Measurements from ENCODE around the gene ZRSR2. TPM values are rescaled to one million over a fixed set of nuclear protein-coding genes. Genes with fewer than 3 reads are reported as not detected.

The ZRSR2 gene
- total RNA-seq, 1 donor, result 2.9 TPM

DNA sequence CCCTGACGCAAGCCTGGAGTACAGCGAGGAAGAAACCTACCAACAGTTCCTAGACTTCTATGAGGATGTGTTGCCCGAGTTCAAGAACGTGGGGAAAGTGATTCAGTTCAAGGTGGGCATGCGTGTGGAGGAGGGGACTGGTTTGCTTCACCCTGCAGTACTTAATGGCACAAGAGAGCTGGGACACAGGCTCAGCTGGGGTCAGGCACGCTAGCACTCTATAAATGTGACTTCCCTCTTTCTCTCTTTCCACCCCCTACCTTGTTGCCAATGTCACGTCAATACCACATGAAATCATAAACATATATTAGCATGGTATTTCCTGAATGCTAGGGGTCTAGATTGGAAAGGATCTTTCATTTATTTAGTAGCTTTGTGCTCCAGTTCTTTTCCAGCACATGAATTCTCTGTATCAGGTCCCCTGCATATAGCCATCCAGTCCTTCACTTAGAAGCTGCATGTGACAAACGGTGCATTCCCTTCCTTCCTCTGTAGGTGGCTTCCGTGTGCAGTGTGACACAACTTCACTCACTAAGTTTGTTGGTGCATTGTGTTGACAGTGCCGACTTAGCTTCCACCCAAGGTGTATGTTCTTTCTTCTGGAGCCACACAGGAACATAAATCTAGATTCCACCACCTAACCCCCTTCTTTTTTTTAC is 25.6 kb downstream of the ZRSR2 start:
- peaks cover 4% of the 10 kb centered on the region for H4K20me1 ChIP-seq (ENCODE audit: insufficient read depth, low read length)
- no peaks in the 10 kb centered on the region for H3K4me1 ChIP-seq (ENCODE audit: insufficient read depth, low read length)
- DNase-seq (ENCODE audit: insufficient read length, low spot score, missing footprints), result no peak
- TF ChIP-seq, protein P1, sequence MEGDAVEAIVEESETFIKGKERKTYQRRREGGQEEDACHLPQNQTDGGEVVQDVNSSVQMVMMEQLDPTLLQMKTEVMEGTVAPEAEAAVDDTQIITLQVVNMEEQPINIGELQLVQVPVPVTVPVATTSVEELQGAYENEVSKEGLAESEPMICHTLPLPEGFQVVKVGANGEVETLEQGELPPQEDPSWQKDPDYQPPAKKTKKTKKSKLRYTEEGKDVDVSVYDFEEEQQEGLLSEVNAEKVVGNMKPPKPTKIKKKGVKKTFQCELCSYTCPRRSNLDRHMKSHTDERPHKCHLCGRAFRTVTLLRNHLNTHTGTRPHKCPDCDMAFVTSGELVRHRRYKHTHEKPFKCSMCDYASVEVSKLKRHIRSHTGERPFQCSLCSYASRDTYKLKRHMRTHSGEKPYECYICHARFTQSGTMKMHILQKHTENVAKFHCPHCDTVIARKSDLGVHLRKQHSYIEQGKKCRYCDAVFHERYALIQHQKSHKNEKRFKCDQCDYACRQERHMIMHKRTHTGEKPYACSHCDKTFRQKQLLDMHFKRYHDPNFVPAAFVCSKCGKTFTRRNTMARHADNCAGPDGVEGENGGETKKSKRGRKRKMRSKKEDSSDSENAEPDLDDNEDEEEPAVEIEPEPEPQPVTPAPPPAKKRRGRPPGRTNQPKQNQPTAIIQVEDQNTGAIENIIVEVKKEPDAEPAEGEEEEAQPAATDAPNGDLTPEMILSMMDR (IDR thresholded peaks at IDR 0.05; ENCODE audit: extremely low read depth, low read depth, low read length), result peak; percentile 26
- H2AFZ ChIP-seq (ENCODE audit: low read length), result no peak overlapping the region
- no peaks in the 10 kb centered on the region for H3K9me3 ChIP-seq (ENCODE audit: low read depth, low read length)
- no peaks in the 10 kb centered on the region for H3K27me3 ChIP-seq (ENCODE audit: insufficient read depth, low read length)
- peaks cover 42% of the 10 kb centered on the region for H3K36me3 ChIP-seq (ENCODE audit: insufficient read depth, low read length)
- no peaks in the 10 kb centered on the region for H3K79me2 ChIP-seq (ENCODE audit: insufficient read depth, low read length)
- no peak overlapping the region for H3K4me2 ChIP-seq (ENCODE audit: insufficient read depth, low read length)
- H3K4me3 ChIP-seq (ENCODE audit: insufficient read depth, low read length), result no peak overlapping the region
- no peak overlapping the region for H3K27ac ChIP-seq (ENCODE audit: low read depth, low read length)

DNA sequence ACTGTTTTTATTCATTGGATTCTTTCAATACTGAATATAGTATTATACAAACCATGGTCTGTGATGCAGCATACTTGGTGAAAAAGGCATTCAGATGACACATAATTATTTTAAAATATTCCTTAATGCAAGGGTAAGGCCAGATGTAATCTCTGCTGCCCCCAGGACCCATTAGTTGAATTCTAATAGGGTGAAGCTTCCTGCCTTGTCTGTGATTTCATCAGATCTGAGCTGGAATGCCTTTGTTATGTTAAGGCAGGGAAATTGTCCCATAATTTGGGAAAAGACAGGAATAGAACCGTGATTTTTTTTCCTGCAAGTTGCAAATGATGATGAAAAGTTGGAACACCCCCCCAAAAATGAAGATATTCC is 26.1 kb downstream of the ZRSR2 start:
- H3K4me2 ChIP-seq (ENCODE audit: insufficient read depth, low read length), result no peak overlapping the region
- no peak overlapping the region for H3K4me3 ChIP-seq (ENCODE audit: insufficient read depth, low read length)
- no peaks in the 10 kb centered on the region for H3K9me3 ChIP-seq (ENCODE audit: low read depth, low read length)
- peaks cover 45% of the 10 kb centered on the region for H3K36me3 ChIP-seq (ENCODE audit: insufficient read depth, low read length)
- no peaks in the 10 kb centered on the region for H3K4me1 ChIP-seq (ENCODE audit: insufficient read depth, low read length)
- H2AFZ ChIP-seq (ENCODE audit: low read length), result no peak overlapping the region
- H3K79me2 ChIP-seq (ENCODE audit: insufficient read depth, low read length), result no peaks in the 10 kb centered on the region
- no peak overlapping the region for H3K27ac ChIP-seq (ENCODE audit: low read depth, low read length)
- TF ChIP-seq, protein P1 (IDR thresholded peaks at IDR 0.05; ENCODE audit: extremely low read depth, low read depth, low read length), result no peak
- peaks cover 7% of the 10 kb centered on the region for H4K20me1 ChIP-seq (ENCODE audit: insufficient read depth, low read length)
- DNase-seq (ENCODE audit: insufficient read length, low spot score, missing footprints), result no peak
- H3K27me3 ChIP-seq (ENCODE audit: insufficient read depth, low read length), result no peaks in the 10 kb centered on the region

DNA sequence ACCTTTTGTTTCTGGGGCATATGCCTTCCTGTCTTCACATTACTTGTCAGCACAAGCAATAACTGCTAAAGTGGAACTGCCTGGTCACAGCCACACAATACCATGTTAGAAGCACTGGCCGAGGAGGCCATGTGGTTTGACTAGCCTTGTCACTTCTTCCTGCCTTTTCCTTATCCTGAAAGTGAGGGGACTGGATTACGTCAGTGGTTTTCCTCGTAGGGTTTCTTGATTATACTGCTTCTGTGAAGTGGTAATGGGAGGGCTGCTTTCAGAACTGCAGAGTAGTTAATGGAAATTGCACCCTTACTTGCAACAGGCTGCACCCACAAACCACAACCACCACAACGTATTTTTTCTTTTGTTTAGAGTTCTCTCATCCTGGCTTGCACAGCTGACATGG is 26.6 kb downstream of the ZRSR2 start:
- DNase-seq (ENCODE audit: insufficient read length, low spot score, missing footprints), result no peak
- H3K4me2 ChIP-seq (ENCODE audit: insufficient read depth, low read length), result no peak overlapping the region
- no peak overlapping the region for H2AFZ ChIP-seq (ENCODE audit: low read length)
- no peaks in the 10 kb centered on the region for H3K27me3 ChIP-seq (ENCODE audit: insufficient read depth, low read length)
- no peaks in the 10 kb centered on the region for H3K4me1 ChIP-seq (ENCODE audit: insufficient read depth, low read length)
- H3K4me3 ChIP-seq (ENCODE audit: insufficient read depth, low read length), result no peak overlapping the region
- TF ChIP-seq, protein P1 (IDR thresholded peaks at IDR 0.05; ENCODE audit: extremely low read depth, low read depth, low read length), result no peak
- H3K79me2 ChIP-seq (ENCODE audit: insufficient read depth, low read length), result no peaks in the 10 kb centered on the region
- peaks cover 7% of the 10 kb centered on the region for H4K20me1 ChIP-seq (ENCODE audit: insufficient read depth, low read length)
- peaks cover 48% of the 10 kb centered on the region for H3K36me3 ChIP-seq (ENCODE audit: insufficient read depth, low read length)
- H3K9me3 ChIP-seq (ENCODE audit: low read depth, low read length), result no peaks in the 10 kb centered on the region
- H3K27ac ChIP-seq (ENCODE audit: low read depth, low read length), result no peak overlapping the region

DNA sequence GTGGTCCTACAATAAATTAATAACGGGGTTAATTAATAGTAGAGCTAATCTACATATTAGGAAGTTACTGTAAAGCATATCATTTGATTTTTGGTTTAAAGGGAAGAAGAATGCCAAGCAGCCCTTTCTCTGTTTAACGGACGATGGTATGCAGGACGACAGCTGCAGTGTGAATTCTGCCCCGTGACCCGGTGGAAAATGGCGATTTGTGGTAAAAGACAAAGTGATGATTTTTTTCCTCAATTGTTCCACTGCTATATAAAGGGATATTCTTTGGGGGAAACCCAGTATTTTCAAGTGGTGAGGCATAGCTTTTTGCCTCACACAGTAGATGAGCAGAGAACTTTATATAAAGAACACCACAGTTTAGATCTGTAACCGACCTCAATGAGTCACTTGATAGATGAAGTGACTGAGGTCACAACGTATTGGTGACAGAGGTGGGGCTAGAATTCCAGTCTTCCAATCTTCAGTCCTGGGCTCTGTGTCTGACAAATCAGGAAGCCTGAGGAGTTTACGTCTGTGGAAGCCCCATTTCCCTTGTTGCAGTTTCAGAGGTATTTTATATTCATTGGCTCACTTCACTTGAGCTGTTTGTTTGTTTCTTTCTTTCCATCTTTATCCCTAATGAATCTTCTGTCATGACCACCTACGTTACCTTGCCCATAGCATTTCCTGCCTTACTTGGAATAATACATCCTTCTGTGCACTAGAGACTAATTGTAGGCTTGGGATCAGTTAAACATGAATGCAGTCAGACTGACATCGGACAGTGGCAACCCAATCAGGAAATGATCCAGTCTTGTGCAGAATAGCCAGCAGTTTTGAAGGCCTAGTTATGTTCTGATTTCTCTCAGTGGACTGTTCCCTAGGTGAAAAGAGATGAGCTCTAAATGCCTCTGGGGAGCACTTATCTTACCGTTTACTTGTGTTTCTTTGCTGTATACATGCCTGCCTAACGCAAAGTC is 30.1 kb downstream of the ZRSR2 start:
- Histone ChIP-seq H3K4me2 (ENCODE audit: insufficient read depth, low read length) (no peak overlapping the region), H3K79me2 (ENCODE audit: insufficient read depth, low read length) (no peaks in the 10 kb centered on the region), H2AFZ (ENCODE audit: low read length) (no peak overlapping the region), H3K27ac (ENCODE audit: low read depth, low read length) (no peak overlapping the region), H3K36me3 (ENCODE audit: insufficient read depth, low read length) (peaks cover 43% of the 10 kb centered on the region), H3K9me3 (ENCODE audit: low read depth, low read length) (no peaks in the 10 kb centered on the region), H3K27me3 (ENCODE audit: insufficient read depth, low read length) (no peaks in the 10 kb centered on the region), H3K4me3 (ENCODE audit: insufficient read depth, low read length) (no peak overlapping the region), H3K4me1 (ENCODE audit: insufficient read depth, low read length) (no peaks in the 10 kb centered on the region), H4K20me1 (ENCODE audit: insufficient read depth, low read length) (peaks cover 7% of the 10 kb centered on the region)
- TF ChIP-seq, protein P1 (IDR thresholded peaks at IDR 0.05; ENCODE audit: extremely low read depth, low read depth, low read length), result no peak
- peak; percentile 59 for DNase-seq (ENCODE audit: insufficient read length, low spot score, missing footprints)
